Right renal cortex interstitium (tissue), 3 donors: ENCODE data around the gene POGZ. TPM values are rescaled to one million over a fixed set of nuclear protein-coding genes. Genes with fewer than 3 reads are reported as not detected.
"Not testable (repeated sequence)": the region's sequence is repeated elsewhere in the genome, so short reads cannot be mapped to it uniquely, and the experiment has no call there.

Experiments used
- DNase-seq, 3 donors: peaks; one replicate each; pipeline ENCODE4 v3.0.0-alpha.2; 2013; ENCODE audit warnings: low read depth in 3 of 3, low spot score in 2 of 3
- polyA plus RNA-seq, 3 donors: library from polyadenylated mRNA; unstranded; fragments of 120-200 nt; gene quantifications; one replicate each; pipeline ENCODE4 v1.2.1, GENCODE V29; 2013; ENCODE audit not compliant: insufficient read length in 3 of 3

Gene POGZ
- polyA plus RNA-seq, 3 donors, result 90.3 to 95.9 (median 90.7) TPM

DNA sequence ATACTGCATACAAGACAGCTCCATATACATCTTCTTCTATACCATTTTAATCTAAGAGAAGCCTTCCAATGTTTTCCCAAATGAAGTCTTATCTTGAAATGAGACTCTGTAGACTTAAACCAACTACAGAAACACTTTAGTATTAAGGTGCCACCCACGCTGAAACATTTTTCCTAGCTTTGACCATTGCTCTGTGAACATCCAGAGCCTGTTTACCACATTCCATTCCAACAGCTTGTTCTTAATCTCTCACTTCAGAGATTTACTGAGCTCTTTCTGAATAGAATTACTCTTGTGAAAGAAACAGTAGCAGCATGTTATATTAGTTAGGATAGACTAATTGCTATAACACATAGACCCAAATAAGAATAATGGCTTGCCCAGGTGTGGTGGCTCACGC, 19.6 kb upstream of the POGZ start:
- DNase-seq, result no peak

DNA sequence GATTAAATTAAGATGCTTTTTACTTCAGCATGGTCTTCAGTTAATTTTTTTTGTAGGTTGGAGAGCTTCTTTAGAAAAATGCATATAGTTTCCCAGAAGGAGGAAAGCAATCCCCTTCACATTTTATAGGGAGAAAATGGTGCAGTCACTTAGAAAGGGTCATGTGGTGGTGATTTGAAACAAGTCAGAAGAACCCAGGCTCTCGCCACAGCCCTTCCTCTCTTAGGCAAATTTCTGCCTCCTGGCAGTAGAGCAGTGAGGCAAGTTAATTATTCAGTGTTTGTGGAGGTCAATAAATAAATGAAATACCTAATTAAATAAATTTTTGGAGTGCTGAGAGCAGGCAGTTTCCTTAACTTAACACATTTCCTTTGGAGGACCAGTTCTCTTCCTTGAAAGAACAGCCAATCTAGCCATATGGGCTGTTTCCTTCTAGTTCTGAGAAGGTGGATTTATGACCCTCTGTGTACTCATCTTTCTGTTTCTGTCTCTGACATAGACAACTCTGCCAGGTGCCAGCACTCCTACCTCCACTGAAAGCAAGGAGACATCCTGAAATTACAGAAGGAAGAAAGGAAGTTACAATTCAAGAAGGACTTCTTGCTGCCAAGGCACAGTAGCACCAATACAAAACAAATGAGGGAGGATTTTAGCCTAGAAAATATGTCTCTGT, 19.0 kb upstream of the POGZ start:
- DNase-seq, result no peak

DNA sequence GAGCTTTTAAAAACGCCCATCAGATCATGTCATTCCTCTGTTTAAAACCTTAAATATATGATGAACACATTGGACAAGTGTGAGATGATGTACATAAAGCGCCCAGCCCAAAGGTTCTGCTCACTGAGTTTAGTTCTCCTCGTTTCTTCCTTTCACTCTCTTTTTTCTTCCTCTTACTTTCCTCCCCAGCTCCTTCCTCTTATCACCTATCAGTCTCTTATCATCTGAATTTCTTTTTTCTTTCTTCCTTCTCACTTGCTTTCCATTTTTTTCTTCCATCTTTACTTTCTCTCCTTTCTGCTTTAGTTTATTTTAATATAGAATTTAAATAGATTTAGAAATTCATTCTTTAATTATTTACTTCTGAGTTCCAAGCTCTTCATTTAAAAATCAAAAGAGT, 17.8 kb upstream of the POGZ start:
- DNase-seq, result no peak

DNA sequence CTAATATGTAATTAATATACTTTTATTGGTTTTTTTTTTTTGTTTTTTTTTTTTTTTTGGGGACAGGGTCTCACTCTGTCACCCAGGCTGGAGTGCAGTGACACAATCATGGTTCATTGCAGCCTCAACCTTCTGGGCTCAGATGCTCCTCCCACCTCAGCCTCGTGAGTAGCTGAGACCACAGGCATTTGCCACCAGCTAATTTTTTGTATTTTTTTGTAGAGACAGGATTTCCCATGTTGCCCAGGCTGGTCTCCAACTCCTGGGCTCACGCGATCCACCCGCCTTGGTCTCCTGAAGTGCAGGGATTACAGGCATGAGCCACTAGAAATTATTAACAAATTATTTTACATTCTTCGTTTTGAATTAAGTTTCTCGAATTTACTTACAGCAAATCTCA, 16.8 kb upstream of the POGZ start:
- no peak for DNase-seq

DNA sequence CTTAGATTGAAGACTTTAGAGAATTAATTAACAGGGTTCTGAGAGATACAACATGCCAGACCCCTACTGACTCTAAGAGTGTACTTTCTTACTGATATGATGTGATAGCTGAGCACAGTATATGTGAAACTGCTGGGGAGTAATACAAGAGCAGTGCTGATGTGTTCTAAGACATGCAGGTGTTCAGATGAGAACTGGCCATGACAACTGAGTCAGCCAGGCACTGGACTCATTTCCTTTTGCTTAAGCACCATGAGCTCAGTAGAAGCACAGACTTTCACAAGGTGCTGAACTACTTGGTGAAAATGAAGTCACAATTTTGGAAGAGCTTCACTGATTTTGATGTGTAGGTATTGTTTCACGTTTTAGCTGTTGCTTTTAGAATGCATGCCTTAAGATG, 15.9 kb upstream of the POGZ start:
- DNase-seq, result no peak

DNA sequence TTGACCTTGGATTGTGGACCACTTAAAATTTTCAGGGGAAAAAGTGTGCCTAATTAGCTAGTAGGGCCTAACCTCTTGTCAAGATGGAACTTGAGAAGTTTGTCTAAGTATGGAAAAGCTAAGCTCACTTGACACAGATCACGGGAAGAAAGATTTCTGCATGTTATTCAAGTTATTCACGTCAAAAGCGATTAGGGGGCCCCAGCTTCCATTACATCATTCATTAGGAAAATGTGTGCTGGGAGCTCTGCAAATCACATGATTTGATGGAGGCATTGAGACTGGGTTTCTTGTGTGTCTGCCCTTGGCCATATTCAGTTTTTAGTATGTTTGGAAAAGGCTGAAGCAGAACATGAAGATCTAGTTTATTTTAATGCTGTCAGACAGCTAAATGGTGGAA, 15.5 kb upstream of the POGZ start:
- DNase-seq, result no peak

DNA sequence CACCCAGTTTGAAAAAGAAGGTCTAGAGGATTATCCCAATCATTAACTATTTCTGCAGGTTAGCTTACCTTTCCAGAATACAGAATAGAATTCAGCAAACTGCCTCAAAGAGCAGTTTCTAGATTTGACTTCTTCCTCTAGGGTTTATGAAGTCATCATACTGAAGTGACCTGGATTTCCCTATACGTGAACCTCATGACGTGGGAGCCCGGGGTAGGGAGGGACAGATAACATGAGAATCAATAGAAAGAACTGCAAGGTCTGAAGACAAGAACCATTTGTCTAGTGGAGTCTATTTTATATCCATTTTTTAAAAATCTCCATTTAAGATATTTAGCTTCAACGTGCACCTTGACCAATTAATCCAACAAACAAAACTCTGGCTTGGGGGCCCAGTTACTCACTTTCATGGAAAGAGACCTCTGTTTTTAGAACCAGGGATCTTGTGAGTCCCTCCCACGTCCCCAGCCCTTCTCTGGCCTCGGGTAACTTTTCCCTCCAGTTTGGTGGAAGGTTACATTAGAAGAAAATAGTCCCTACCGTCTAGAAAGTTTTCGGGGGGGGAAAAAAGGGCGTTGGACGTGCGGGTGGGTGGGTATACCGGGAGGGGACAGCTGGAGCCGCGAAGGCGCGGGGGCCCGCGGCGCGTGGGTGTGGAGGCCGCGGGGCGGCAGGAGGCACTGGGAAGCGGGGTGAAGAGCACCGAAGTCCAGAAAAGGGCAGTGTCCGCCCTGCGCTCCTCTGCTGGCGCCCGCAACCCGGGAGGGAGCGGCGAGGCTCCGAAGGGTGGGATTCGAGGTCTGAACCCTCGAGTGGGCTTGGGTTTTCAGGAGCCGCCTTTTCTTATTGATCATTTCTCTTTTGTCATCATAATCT, 13.8 kb upstream of the POGZ start:
- DNase-seq, result peak in 2 of 3 donors; percentile 69 to 76

DNA sequence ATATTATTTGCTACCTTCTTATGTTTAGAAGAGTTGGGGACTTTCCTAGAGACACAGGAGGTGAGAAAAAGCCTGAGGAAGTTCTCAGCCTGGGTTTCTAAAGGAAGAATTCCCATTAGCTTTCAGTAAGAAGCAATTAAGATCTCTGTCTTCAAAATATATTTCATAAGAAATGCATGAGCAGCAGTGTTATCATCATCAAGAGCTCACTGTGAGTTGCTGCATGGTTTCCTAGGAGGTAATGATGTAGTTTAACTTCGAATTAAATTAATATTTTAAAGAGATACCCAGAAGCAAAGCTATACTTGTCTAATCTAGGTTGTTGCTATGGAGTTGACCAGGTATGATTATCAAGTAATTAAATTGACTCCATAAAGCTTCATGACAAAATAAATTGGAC, 5.7 kb upstream of the POGZ start:
- DNase-seq, result no peak

DNA sequence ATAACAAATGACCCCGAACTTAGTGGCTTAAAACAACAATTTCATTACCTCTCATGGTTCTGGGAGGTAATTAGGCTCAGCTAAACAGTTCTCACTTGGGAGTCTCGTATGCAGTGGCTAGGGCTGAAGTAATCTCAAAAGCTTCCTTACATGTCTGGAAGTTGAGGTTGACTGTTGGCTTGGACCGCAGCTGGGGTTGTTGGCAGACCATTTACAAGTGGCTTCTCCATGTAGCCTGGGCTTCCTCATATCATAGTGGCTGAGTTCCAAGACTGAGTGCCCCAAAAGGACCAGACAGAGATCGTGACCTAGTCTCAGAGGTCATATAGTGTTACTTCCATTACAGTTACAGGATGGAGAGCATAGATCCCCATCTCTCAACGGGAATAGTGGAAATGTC, 2.4 kb upstream of the POGZ start:
- no peak for DNase-seq

DNA sequence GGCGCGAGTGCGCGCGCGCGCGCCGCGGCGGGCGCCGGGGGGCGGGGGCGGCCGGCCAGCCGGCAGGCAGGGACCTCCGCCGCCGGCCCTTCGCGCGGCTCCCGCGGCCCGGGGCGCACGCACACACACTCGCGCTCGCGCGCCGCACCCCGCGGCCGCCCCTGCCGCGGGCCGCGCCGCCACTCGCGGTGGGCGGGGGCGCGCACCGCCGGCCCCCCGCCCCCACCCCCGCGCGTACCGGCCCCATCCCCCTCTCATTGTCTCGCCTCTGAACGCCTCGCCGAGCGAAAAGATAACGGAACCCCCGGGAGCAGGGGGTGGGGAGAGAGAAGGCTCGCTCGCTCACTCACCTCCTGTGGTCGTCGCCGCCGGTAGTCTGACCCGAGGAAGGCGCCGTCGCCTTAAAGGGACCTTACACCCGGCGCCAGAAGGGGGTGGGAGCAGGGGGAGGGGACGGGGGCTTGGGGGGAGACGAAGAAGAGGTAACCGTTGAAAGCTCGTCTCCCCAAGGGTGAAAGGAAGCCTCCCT, 428 bp downstream of the POGZ start:
- peak in 1 of 3 donors; percentile 35 for DNase-seq

DNA sequence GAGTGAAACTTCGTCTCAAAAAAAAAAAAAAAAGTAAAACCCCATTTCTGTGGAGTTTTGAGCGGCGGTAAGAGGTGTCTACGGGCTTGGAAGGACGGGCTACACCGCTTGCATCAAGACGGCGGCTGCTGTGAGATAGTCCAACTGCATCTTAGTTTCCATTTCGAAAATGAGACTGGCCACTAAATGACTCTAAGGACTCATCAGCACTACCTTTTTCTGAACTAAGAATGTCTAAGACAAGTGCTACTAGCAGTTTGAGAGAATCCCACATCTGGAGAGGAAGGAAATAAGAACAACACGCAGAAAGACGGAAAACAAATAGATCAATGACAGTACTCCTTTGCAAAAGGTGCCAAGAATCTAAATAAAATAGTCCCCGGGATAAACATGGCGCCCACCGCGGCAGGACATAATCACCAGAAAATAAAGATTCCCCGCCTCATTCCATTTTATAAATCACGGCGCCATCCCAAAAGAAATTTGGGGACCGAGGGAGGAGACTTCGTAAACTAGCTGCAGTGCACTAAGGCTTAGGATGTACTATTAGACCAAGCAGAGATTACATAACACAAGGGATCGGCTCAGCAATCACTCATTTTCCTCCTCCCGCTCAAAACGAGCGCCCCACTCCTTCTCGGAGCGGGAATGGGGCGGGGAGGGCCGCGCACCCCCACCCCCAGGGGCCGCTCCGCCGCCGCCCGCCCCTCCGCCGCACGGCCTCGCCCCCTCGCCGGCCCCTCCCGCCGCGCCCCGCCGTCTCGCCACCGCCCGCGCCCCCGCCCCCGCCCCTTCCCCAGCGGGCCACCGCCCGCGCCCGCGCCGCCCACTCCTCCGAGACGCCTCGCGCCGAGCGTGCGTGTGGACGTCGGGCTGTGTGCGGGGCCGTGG, 1.1 kb downstream of the POGZ start:
- peak; percentile 70 to 74 (median 73) for DNase-seq

DNA sequence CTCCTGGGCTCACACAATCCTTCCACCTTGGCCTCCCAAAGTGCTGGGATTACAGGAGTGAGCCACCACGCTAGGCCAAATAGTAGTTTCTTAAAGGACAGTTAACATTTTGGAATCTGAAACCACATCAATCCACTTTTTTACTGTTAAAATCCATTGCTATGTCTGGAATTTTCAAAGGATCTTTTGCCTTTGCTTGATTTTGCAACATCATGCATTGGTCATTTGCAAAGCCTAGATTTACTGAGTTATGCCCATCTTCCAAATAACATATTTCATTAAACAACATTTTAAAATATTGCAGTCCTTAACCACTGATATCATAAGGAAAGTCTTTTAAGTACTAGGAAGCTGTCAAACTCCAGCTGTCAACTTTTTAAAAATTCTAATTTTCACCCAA, 3.3 kb downstream of the POGZ start:
- no peak for DNase-seq

DNA sequence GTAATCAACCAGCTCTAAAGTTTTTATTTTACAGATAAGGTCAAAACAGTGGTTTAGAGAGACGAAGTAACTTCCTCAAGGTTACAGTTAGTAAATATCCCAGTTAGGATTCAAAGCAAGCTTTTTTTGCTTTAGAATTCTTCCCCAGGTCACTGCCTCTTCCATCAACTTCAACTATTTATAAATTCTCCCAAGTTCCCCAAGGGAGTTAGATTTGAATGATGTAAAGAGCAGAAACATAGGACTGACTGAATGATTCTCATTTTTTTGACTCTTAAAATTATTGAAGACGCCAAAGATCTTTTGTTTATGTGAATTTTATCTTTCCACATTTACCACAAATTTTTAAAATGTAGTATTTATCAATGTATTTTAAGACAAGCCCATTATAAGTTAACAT, 4.1 kb downstream of the POGZ start:
- DNase-seq, result no peak

DNA sequence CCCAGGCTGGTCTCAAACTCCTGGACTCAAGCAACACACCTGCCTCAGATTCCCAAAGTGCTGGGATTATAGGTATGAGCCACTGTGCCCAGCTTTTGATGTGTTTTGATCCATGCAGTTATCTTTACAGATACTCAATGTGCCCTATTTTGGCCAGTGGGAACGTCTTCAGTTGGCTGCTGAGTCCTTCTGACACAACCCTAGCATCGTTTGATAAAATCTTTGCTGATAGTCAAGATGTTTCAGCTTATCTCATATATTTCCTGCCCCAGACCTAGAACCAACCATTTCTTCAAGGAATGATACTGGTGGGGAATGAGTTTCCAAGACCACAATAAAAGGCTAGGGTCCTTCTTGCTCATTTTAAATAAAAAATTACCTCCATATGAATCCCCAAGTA, 11.6 kb downstream of the POGZ start:
- no peak for DNase-seq

DNA sequence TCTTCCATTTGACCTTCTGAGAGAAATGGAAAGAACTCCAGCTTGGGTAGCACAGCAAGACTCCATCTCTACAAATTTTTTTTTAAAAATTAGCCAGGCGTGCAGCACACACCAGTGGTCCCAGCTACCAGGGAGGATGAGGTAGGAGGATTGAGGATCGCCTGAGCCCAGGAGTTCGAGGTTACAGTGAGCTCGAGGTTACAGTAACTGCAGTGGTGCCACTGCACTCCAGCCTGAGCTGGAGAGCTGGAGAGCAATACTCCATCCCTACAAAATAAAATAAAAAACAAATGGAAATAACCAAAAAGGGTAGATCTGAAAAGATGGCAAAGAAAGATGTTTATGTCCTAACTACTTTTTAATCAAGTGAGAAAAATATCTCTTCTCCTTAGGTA, 14.5 kb downstream of the POGZ start:
- DNase-seq, result no peak

DNA sequence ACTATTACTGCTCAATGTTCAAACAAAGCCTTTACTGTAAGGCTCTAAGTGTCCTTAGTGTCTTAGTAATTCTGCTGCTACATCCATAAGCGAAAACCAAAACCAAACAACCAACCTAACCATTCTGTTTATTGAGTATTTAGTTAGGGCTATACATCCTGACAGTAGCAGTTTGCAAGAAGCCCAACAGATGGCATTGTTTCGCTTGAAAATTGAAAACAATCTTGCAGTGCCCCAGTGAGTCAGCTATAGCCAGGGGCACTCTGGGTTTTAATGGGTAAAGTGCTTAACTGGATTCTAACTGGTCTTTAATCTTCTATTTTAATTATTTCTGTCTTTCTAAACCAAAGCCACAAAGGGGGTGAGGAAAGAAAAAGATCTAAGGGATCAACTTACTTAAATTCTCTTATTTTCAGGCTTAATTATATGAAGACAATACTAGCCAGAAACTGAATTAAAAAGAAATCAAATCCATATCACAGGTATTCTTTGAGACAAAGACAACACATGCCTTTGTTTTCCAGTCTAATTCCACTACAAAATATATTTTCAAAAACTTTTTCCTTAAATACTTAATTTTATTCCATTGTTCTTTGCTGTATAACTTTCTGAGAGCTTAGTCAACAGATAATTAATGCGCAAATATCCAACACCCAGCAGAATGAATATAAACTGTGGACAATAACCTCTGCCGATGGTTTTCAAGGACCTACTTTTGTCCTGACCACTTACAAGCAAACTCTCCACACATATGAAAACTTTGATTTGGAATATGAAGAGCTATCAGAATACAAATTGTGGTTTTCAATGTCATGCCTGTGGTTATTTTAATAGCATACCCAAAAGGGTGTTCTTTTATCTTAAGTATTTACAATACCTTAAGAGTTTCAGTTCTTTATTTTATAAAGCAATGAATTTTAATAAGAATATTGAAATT, 15.2 kb downstream of the POGZ start:
- DNase-seq, result peak in 2 of 3 donors; percentile 45 to 52

DNA sequence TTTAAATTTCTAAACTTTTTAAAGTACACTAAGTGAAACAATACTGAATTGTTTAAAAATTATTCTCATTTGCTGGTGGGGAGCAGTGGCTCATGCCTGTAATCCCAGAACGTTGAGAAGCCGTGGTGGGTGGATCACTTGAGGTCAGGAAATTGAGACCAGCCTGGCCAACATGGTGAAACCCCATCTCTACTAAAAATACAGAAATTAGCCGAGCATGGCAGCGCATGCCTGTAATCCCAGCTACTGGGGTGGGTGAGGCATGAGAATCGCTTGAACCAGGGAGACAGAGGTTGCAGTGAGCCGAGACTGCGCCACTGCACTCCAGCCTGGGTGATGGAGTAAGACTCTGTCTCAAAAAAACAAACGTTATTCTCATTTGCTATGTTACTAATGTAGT, 21.9 kb downstream of the POGZ start:
- not testable (repeated sequence) for DNase-seq

DNA sequence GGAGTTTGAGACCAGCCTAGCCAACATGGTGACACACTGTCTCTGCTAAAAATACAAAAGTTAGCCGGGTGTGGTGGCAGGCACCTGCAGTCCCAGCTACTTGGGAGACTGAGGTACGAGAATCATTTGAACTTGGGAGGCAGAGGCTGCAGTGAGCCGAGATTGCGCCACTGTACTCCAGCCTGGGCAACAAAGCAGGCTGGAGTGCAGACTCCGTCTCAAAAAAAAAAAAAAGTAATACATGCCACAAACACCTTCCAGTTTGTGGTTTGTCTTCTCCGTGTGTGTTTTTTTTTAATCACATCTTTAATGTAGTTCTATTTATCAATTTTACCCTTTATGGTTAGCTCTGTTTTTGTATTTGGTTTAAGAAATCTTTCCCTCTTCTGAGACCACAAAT, 22.3 kb downstream of the POGZ start:
- DNase-seq, result no peak

DNA sequence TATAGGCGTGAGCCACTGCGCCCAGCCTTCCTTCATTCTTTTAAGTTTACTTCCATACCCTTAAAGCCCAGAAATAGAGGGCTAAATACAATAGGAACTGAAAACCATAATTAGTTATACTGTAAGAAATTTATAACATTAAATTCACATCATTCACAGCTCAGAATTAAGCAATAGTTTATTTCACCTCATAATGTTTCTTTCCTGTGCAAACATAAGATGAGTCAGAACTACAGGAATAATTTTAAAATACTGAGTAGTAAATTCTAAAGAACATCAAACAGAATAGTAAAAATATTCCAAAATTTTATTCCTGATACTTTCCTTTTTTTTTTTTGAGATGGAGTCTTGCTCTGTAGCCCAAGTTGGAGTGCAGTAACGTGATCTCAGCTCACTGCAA, 24.1 kb downstream of the POGZ start:
- no peak for DNase-seq

DNA sequence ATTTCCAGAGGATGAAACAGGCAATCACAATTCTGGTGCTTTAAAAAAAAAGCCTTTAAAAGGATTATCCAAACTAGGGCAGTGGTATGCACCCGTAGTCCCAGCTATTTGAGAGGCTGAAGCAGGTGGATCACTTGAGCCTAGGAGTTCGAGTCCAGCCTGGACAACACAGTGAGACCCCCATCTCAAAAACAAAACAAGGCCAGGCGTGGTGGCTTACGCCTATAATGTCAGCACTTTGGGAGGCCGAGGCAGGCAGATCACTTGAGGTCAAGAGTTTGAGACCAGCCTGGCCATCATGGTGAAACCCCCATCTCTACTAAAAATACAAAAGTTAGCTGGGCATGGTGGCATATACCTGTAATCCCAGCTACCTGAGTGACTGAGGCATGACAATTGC, 25.5 kb downstream of the POGZ start:
- not testable (repeated sequence) for DNase-seq
